Stimulated activated CD8-positive, alpha-beta memory T cell treated with anti-CD3 and anti-CD28 coated beads, Interleukin-2, amount 100 ng/mL, for 48 hours (primary cell): ENCODE data around the gene OR2J2.
"Not testable (repeated sequence)": the region's sequence is repeated elsewhere in the genome, so short reads cannot be mapped to it uniquely, and the experiment has no call there.

Experiments used
- DNase-seq, 2 donors: peaks; one replicate each; pipeline ENCODE4 v3.0.0-alpha.2; 2020; ENCODE audit warnings: low read depth in 2 of 2

OR2J2 gene

GRCh38 chr6:29170607-29171006 lies at the start of gene OR2J2:
OR2J2 (plus strand) TSS chr6:29170907; CDS start chr6:29173636, 2,729 bp downstream.
- not testable (repeated sequence) for DNase-seq

- DNase-seq, result no peak
Observed at GRCh38 chr6:29129326-29130012, 41.2 kb upstream of the OR2J2 start.

GRCh38 chr6:29130644-29131043 lies 40.1 kb upstream of the OR2J2 start:
- DNase-seq, result no peak

- DNase-seq, result no peak
Observed at GRCh38 chr6:29131691-29132090, 39.0 kb upstream of the OR2J2 start.

GRCh38 chr6:29137724-29138123 lies 33.0 kb upstream of the OR2J2 start:
- no peak for DNase-seq

- DNase-seq, result no peak
Observed at GRCh38 chr6:29141606-29142005, 29.1 kb upstream of the OR2J2 start.

- no peak for DNase-seq
Observed at GRCh38 chr6:29142309-29142708, 28.4 kb upstream of the OR2J2 start.

GRCh38 chr6:29146179-29146578 lies 24.5 kb upstream of the OR2J2 start:
- DNase-seq, result no peak

- no peak for DNase-seq
Observed at GRCh38 chr6:29147074-29147473, 23.6 kb upstream of the OR2J2 start.

- not testable (repeated sequence) for DNase-seq
Observed at GRCh38 chr6:29149444-29149843, 21.3 kb upstream of the OR2J2 start.

- DNase-seq, result no peak
Observed at GRCh38 chr6:29153083-29153482, 17.6 kb upstream of the OR2J2 start.

GRCh38 chr6:29155182-29155581 lies 15.5 kb upstream of the OR2J2 start:
- DNase-seq, result not testable (repeated sequence)

GRCh38 chr6:29159922-29160321 lies 10.8 kb upstream of the OR2J2 start:
- not testable (repeated sequence) for DNase-seq

- not testable (repeated sequence) for DNase-seq
Observed at GRCh38 chr6:29165571-29165970, 5.1 kb upstream of the OR2J2 start.

GRCh38 chr6:29171736-29172135 lies 1.0 kb downstream of the OR2J2 start:
- DNase-seq, result no peak

GRCh38 chr6:29183594-29183993 lies 12.9 kb downstream of the OR2J2 start:
- no peak for DNase-seq

- DNase-seq, result not testable (repeated sequence)
Observed at GRCh38 chr6:29188659-29189058, 18.0 kb downstream of the OR2J2 start.

- DNase-seq, result no peak
Observed at GRCh38 chr6:29200767-29201662, 30.3 kb downstream of the OR2J2 start.

GRCh38 chr6:29201966-29202365 lies 31.3 kb downstream of the OR2J2 start:
- no peak for DNase-seq

GRCh38 chr6:29211488-29211887 lies 40.8 kb downstream of the OR2J2 start:
- DNase-seq, result no peak

- DNase-seq, result no peak
Observed at GRCh38 chr6:29216528-29216927, 45.8 kb downstream of the OR2J2 start.

- not testable (repeated sequence) for DNase-seq
Observed at GRCh38 chr6:29217242-29217641, 46.5 kb downstream of the OR2J2 start.

GRCh38 chr6:29218056-29218455 lies 47.3 kb downstream of the OR2J2 start:
- not testable (repeated sequence) for DNase-seq
